ENCODE results near the gene CTNNBL1. TPM values are rescaled to one million over a fixed set of nuclear protein-coding genes. Genes with fewer than 3 reads are reported as not detected.
A peak's percentile ranks its signal among the peaks of the same experiment; 100 is the strongest.

CTNNBL1 gene
- total and polyA plus RNA-seq, 11 donors, result 22.6 to 68.9 (median 50.5) TPM

- H3K4me1 ChIP-seq, result peaks cover 2 to 75% (median 41%) of the 10 kb centered on the region in 12 donors
- DNase-seq (no peak), ATAC-seq (no peak)
- H3K36me3 ChIP-seq, result peaks cover 0 to 25% (median 8%) of the 10 kb centered on the region in 9 donors
- intact Hi-C loops (cut with DNase I), result no loop called here
- TF ChIP-seq POLR2A (IDR thresholded peaks at IDR 0.05) (no peak), CTCF (IDR thresholded peaks at IDR 0.05) (no peak)
- H3K27ac ChIP-seq, result peak overlapping the region in 6 of 12 donors; percentile 9 to 53 (median 33)
- 73 to 81% (median 77%) methylated on average over 3 of the region's 3 CpGs for WGBS, 4 donors
- no peaks in the 10 kb centered on the region for H3K9me3 ChIP-seq
- H3K4me3 ChIP-seq, result no peak overlapping the region
- no peaks in the 10 kb centered on the region for H3K27me3 ChIP-seq
Measured at GRCh38 chr20:37729909-37730308, 36.1 kb downstream of the CTNNBL1 start.

GRCh38 chr20:37733416-37733815 is 39.6 kb downstream of the CTNNBL1 start:
- Histone ChIP-seq H3K36me3 (peaks cover 0 to 48% (median 29%) of the 10 kb centered on the region in 9 donors), H3K4me1 (peaks cover 0 to 67% (median 30%) of the 10 kb centered on the region in 12 donors), H3K9me3 (peaks cover 0 to 5% (median 0%) of the 10 kb centered on the region in 12 donors), H3K27me3 (no peaks in the 10 kb centered on the region), H3K27ac (no peak overlapping the region), H3K4me3 (no peak overlapping the region)
- DNase-seq (no peak), ATAC-seq (no peak)
- 84 to 91% (median 86%) methylated on average over 4 of the region's 4 CpGs for WGBS, 4 donors
- TF ChIP-seq CTCF (IDR thresholded peaks at IDR 0.05) (no peak), POLR2A (IDR thresholded peaks at IDR 0.05) (no peak)
- intact Hi-C loops (cut with DNase I), result no loop called here

GRCh38 chr20:37734228-37734985 is 40.6 kb downstream of the CTNNBL1 start:
- H3K27me3 ChIP-seq, result no peaks in the 10 kb centered on the region
- TF ChIP-seq CTCF (IDR thresholded peaks at IDR 0.05) (no peak), POLR2A (IDR thresholded peaks at IDR 0.05) (no peak)
- 67 to 75% (median 73%) methylated on average over 8 of the region's 8 CpGs for WGBS, 4 donors
- peaks cover 0 to 5% (median 0%) of the 10 kb centered on the region in 12 donors for H3K9me3 ChIP-seq
- peaks cover 0 to 64% (median 24%) of the 10 kb centered on the region in 12 donors for H3K4me1 ChIP-seq
- peaks cover 0 to 58% (median 38%) of the 10 kb centered on the region in 9 donors for H3K36me3 ChIP-seq
- H3K27ac ChIP-seq, result peak overlapping the region in 3 of 12 donors; percentile 16 to 34 (median 31)
- H3K4me3 ChIP-seq, result no peak overlapping the region
- DNase-seq, result no peak
- ATAC-seq, result no peak
- intact Hi-C loops (cut with DNase I), result no loop called here

GRCh38 chr20:37735541-37735940 is 41.7 kb downstream of the CTNNBL1 start:
- no peaks in the 10 kb centered on the region for H3K27me3 ChIP-seq
- peaks cover 0 to 5% (median 0%) of the 10 kb centered on the region in 12 donors for H3K9me3 ChIP-seq
- peaks cover 0 to 69% (median 40%) of the 10 kb centered on the region in 9 donors for H3K36me3 ChIP-seq
- H3K4me3 ChIP-seq, result no peak overlapping the region
- H3K4me1 ChIP-seq, result peaks cover 0 to 59% (median 19%) of the 10 kb centered on the region in 12 donors
- H3K27ac ChIP-seq, result no peak overlapping the region
- intact Hi-C loops (cut with DNase I), result loop anchor here in 1 of 10 donors (5.0 kb wide), 1 partner anchor 33 kb away; no protein-coding TSS in a partner anchor
- DNase-seq (no peak), ATAC-seq (no peak)
- no peak for TF ChIP-seq CTCF (IDR thresholded peaks at IDR 0.05)

All from heart left ventricle (tissue), 16 donors.